Endothelial cell of umbilical vein (primary cell): ENCODE results near the gene ENOX2. TPM values are rescaled to one million over a fixed set of nuclear protein-coding genes. Genes with fewer than 3 reads are reported as not detected.

Experiments
- BruUV-seq: library from RNA; stranded (reverse); fragments of 400-500 nt; replicated peaks from 2 replicates; lab custom pipeline; 2021; lab: Mats Ljungman, UMichigan
- CTCF ChIA-PET: fragments of 300-600, 350-600 bp; sonication (Branson Sonifier 250); formaldehyde crosslinking; loops from one replicate; lab custom pipeline; 2021; ENCODE audit warnings: antibody characterized with exemption, inconsistent platforms; lab: Charles Lee
- POLR2A ChIA-PET: fragments of 300-600, 350-600 bp; sonication (Branson Sonifier 250); formaldehyde crosslinking; loops from one replicate; lab custom pipeline; 2021; ENCODE audit warnings: antibody characterized with exemption, inconsistent platforms; lab: Charles Lee
- DNase-seq: peaks from one replicate; pipeline ENCODE4 v3.0.0-alpha.2; 2011; ENCODE audit warnings: low read depth, low spot score
- FAIRE-seq: peaks from 2 replicates; lab custom pipeline; 2011; peaks lifted over from hg19 to GRCh38; lab: Jason Lieb, UNC
- H2AFZ ChIP-seq: 2 replicates; pipeline ENCODE4 v1.6.0; 2012; ENCODE audit warnings: low read depth, low read length, control low read depth, inconsistent platforms
- H3K27ac ChIP-seq: 2 replicates; pipeline ENCODE4 v1.5.1; 2011; ENCODE audit warnings: low read depth, mild to moderate bottlenecking, control low read depth, low read length, moderate library complexity; ENCODE audit not compliant: insufficient read depth
- H3K27me3 ChIP-seq, 2 experiments: 2 replicates each; pipeline versions ENCODE4 v1.6.0 to v1.6.1; 2011; ENCODE audit warnings: low read length in 2 of 2, mixed read lengths in 1 of 2; ENCODE audit not compliant: control insufficient read depth in 2 of 2, insufficient read depth in 2 of 2
- H3K36me3 ChIP-seq, 2 experiments: 2 replicates in 1 of 2; 3 replicates in 1 of 2; pipeline ENCODE4 v1.5.1; 2011; ENCODE audit warnings: low read length in 2 of 2, mild to moderate bottlenecking in 1 of 2, moderate library complexity in 1 of 2; ENCODE audit not compliant: control insufficient read depth in 2 of 2, insufficient read depth in 2 of 2; ENCODE audit errors: extremely low read depth in 1 of 2
- H3K4me1 ChIP-seq: 3 replicates; pipeline ENCODE4 v1.5.1; 2011; ENCODE audit warnings: mild to moderate bottlenecking, low read length; ENCODE audit not compliant: control insufficient read depth, insufficient read depth; ENCODE audit errors: extremely low read depth
- H3K4me2 ChIP-seq: 2 replicates; pipeline ENCODE4 v1.6.1; 2011; ENCODE audit warnings: low read length, control low read depth, mixed read lengths; ENCODE audit not compliant: insufficient read depth
- H3K4me3 ChIP-seq, 3 experiments: fragments of 200-600 bp in 1 of 3; sonication (generic), shearing (Covaris generic) in 1 of 3; replicated peaks in 1 of 3; 2 replicates each; pipeline ENCODE4 v1.5.1; 2011 to 2016; ENCODE audit warnings: control low read depth in 3 of 3, low read length in 3 of 3, mild to moderate bottlenecking in 2 of 3, inconsistent platforms in 1 of 3, low read depth in 1 of 3, moderate library complexity in 1 of 3; ENCODE audit not compliant: insufficient read depth in 1 of 3
- H3K79me2 ChIP-seq: 2 replicates; pipeline ENCODE4 v1.6.0; 2012; ENCODE audit warnings: low read length, inconsistent platforms; ENCODE audit not compliant: control insufficient read depth, insufficient read depth
- H3K9ac ChIP-seq: replicated peaks from 2 replicates; pipeline ENCODE3; 2011; ENCODE audit warnings: low read length, control low read depth; ENCODE audit not compliant: insufficient read depth; ENCODE audit errors: extremely low read depth
- H3K9me1 ChIP-seq: replicated peaks from 3 replicates; pipeline ENCODE4 v1.6.0; 2011; ENCODE audit warnings: mild to moderate bottlenecking, low read length; ENCODE audit not compliant: control insufficient read depth, insufficient read depth; ENCODE audit errors: extremely low read depth
- H3K9me3 ChIP-seq: replicated peaks from 2 replicates; pipeline ENCODE4 v1.5.1; 2012; ENCODE audit warnings: low read length, inconsistent platforms; ENCODE audit not compliant: control insufficient read depth, insufficient read depth
- H4K20me1 ChIP-seq: replicated peaks from 2 replicates; pipeline ENCODE3; 2011; ENCODE audit warnings: mild to moderate bottlenecking, low read length; ENCODE audit not compliant: control insufficient read depth, insufficient read depth; ENCODE audit errors: extremely low read depth
- EZH2 ChIP-seq: IDR thresholded peaks from 2 replicates; pipeline ENCODE4 v1.6.1; 2012; ENCODE audit warnings: borderline replicate concordance, low read depth, mild to moderate bottlenecking, moderate library complexity, low read length, inconsistent platforms; ENCODE audit not compliant: severe bottlenecking
- FOS ChIP-seq: IDR thresholded peaks from 2 replicates; pipeline ENCODE4 v1.6.1; 2011; ENCODE audit warnings: mild to moderate bottlenecking, low read length, moderate library complexity, borderline replicate concordance; ENCODE audit not compliant: insufficient read depth
- GATA2 ChIP-seq: IDR thresholded peaks from 2 replicates; pipeline ENCODE4 v1.7.0; 2011; ENCODE audit warnings: low read depth, mild to moderate bottlenecking, moderate library complexity, mixed read lengths, low read length; ENCODE audit not compliant: insufficient read length, insufficient read depth
- JUN ChIP-seq: IDR thresholded peaks from 2 replicates; pipeline ENCODE4 v1.6.1; 2011; ENCODE audit warnings: borderline replicate concordance, low read depth; ENCODE audit not compliant: insufficient read length, insufficient read depth
- MYC ChIP-seq: IDR thresholded peaks from one replicate; pipeline ENCODE4 v1.6.1; 2011; ENCODE audit warnings: mild to moderate bottlenecking, low read depth, low read length
- POLR2A ChIP-seq: IDR thresholded peaks from 2 replicates; pipeline ENCODE4 v1.6.1; 2012; ENCODE audit warnings: low read depth, mild to moderate bottlenecking, control low read depth, low read length
- POLR2AphosphoS5 ChIP-seq: IDR thresholded peaks from 2 replicates; pipeline ENCODE4 v1.6.1; 2012; ENCODE audit warnings: low read depth, mild to moderate bottlenecking, control low read depth, low read length, moderate library complexity; ENCODE audit not compliant: insufficient read depth
- dilution Hi-C: fragments of 300-500 bp; cut with MboI; formaldehyde crosslinking; loops from one replicate; pipeline ENCODE4 v1.15.0; 2019; ENCODE audit warnings: low sequenced_read_pairs; ENCODE audit not compliant: extremely low pct_ligation_motif_present
- intact Hi-C: fragments of 100-400 bp; cut with micrococcal nuclease; formaldehyde crosslinking; loops from one replicate; pipeline ENCODE4 v1.10.0; 2022
- polyA plus RNA-seq, 4 experiments: library from polyadenylated mRNA; depleted of rRNA in 3 of 4; stranded (reverse) in 3 of 4; unstranded in 1 of 4; fragments of >200 nt; gene quantifications; 2 replicates each; pipeline versions ENCODE4 v1.2.1 to v1.2.3, GENCODE V29; 2011 to 2012; ENCODE audit warnings: missing spikeins in 1 of 4
- total RNA-seq: library from RNA; stranded (reverse); gene quantifications from 2 replicates; pipeline ENCODE4 v1.2.3, GENCODE V29; 2021
- TF ChIP-seq, protein P1 (sequence below): IDR thresholded peaks from 2 replicates; pipeline ENCODE4 v1.6.1; 2011; ENCODE audit not compliant: insufficient read depth, insufficient read length
- TF ChIP-seq, protein P2 (sequence below), 2 donors: IDR thresholded peaks; 1 replicate in 1 of 2; 2 replicates in 1 of 2; pipeline ENCODE4 v1.5.1; 2011; ENCODE audit warnings: low read length in 2 of 2, mild to moderate bottlenecking in 2 of 2, moderate library complexity in 2 of 2, control low read depth in 1 of 2, inconsistent platforms in 1 of 2, low read depth in 1 of 2; ENCODE audit not compliant: insufficient read depth in 1 of 2; ENCODE audit errors: extremely low read depth in 1 of 2

Gene ENOX2
- total and polyA plus RNA-seq, 2 donors (not counting 3 experiments of a cell fraction or from before 2014, with no cell fraction given), result 5.5 to 13.1 TPM

DNA sequence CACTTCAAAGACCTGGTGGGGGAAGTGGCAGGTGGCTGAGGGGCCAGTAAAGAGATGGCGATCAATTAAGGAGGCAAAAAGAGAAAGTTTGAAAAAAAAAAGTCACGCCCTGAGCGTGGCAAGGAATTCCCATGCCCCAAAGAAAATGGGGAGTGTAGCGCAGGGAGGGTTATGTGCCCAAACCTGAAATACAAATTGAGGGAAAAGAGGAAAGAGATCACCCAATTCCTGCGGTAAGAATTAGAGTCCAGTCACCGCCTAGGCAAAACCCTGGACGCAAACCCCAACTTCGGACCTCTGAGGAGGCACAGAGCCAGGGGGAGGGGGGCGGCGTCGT lies 595 bp downstream of the ENOX2 start:
- peaks cover 4% of the 10 kb centered on the region for H3K79me2 ChIP-seq
- peak overlapping the region; percentile 76 for H3K4me2 ChIP-seq
- FAIRE-seq (no peak), DNase-seq (no peak)
- no peaks in the 10 kb centered on the region for H3K36me3 ChIP-seq
- H3K9ac ChIP-seq, result peak overlapping the region; percentile 71
- H2AFZ ChIP-seq, result peak overlapping the region; percentile 73
- no peaks in the 10 kb centered on the region for H3K9me1 ChIP-seq
- ChIA-PET POLR2A (no interaction called here), CTCF (interaction anchor here (1.4 kb wide), 1 partner anchor 14 kb away, joined by 6 read pairs; no protein-coding TSS in a partner anchor)
- TF ChIP-seq POLR2AphosphoS5, result no peak
- intact Hi-C loops (loop anchor here (5.0 kb wide), 1 partner anchor 365 kb away; no protein-coding TSS in a partner anchor), dilution Hi-C loops (no loop called here)
- TSS peak; percentile 50 for BruUV-seq
- peaks cover 2% of the 10 kb centered on the region for H3K4me1 ChIP-seq
- no peaks in the 10 kb centered on the region for H4K20me1 ChIP-seq
- H3K4me3 ChIP-seq, result peak overlapping the region; percentile 47 to 87 (median 68)
- no peaks in the 10 kb centered on the region for H3K9me3 ChIP-seq
- no peak overlapping the region for H3K27ac ChIP-seq
- H3K27me3 ChIP-seq, result peaks cover 0 to under 1% of the 10 kb centered on the region in 2 experiments

DNA sequence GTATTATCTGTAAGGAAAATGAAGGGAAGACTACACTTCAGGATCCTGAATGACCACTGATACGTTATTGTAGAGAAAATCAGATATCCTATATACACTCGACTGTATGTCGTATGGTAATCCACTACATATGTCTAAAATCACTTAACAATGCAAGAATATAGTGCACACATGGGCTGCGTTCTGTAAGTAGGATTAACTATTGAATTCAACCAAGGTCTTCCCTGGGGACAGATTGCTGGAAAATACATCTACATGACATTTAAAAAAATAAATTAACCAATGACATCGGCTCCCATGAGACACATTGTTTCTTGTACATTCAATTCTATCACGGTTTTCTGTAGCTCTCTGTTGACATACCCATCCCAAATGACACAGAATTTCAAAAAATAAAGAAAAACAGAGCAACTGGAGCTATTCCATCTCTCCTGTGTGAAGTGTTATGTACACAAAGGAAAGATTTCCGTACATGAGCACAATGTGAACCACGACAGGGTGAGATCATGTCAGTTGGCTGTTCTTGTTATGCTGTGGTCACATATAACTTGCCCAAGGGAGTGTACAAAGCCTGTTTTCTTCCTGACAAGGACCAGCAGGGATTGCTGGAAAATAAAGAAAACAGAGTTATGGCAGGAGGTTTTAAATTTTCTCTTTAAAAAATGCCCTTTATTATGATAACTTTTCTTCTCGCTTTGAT lies 6.1 kb downstream of the ENOX2 start:
- Histone ChIP-seq H3K79me2 (no peaks in the 10 kb centered on the region), H3K9me1 (no peaks in the 10 kb centered on the region), H3K27ac (no peak overlapping the region), H3K9me3 (no peaks in the 10 kb centered on the region), H3K4me3 (no peak overlapping the region), H3K9ac (no peak overlapping the region), H3K36me3 (no peaks in the 10 kb centered on the region), H3K4me2 (no peak overlapping the region), H3K27me3 (no peaks in the 10 kb centered on the region), H4K20me1 (no peaks in the 10 kb centered on the region), H3K4me1 (no peaks in the 10 kb centered on the region), H2AFZ (no peak overlapping the region)
- FAIRE-seq, result no peak
- dilution Hi-C loops (no loop called here), intact Hi-C loops (no loop called here)
- TF ChIP-seq MYC, result no peak
- TF ChIP-seq GATA2, result no peak
- TF ChIP-seq JUN, result no peak
- no peak for TF ChIP-seq EZH2
- TF ChIP-seq, protein P1, sequence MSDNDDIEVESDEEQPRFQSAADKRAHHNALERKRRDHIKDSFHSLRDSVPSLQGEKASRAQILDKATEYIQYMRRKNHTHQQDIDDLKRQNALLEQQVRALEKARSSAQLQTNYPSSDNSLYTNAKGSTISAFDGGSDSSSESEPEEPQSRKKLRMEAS, result no peak
- TF ChIP-seq, protein P2, sequence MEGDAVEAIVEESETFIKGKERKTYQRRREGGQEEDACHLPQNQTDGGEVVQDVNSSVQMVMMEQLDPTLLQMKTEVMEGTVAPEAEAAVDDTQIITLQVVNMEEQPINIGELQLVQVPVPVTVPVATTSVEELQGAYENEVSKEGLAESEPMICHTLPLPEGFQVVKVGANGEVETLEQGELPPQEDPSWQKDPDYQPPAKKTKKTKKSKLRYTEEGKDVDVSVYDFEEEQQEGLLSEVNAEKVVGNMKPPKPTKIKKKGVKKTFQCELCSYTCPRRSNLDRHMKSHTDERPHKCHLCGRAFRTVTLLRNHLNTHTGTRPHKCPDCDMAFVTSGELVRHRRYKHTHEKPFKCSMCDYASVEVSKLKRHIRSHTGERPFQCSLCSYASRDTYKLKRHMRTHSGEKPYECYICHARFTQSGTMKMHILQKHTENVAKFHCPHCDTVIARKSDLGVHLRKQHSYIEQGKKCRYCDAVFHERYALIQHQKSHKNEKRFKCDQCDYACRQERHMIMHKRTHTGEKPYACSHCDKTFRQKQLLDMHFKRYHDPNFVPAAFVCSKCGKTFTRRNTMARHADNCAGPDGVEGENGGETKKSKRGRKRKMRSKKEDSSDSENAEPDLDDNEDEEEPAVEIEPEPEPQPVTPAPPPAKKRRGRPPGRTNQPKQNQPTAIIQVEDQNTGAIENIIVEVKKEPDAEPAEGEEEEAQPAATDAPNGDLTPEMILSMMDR (IDR thresholded peaks at IDR 0.05; ENCODE audit: extremely low read depth in 1 of 2, insufficient read depth in 1 of 2, low read depth in 1 of 2, low read length in 2 of 2), result no peak
- TF ChIP-seq POLR2A, result no peak
- TF ChIP-seq FOS, result no peak
- TF ChIP-seq POLR2AphosphoS5, result no peak
- ChIA-PET POLR2A (no interaction called here), CTCF (no interaction called here)
- DNase-seq, result no peak
- BruUV-seq, result no TSS peak
